K562 (cell line): ENCODE measurements around the gene CCDC27. TPM values are rescaled to one million over a fixed set of nuclear protein-coding genes. Genes with fewer than 3 reads are reported as not detected.

ENCODE experiments used
- FIP1L1 ChIP-seq: fragments of 200-400 bp; formaldehyde crosslinking; IDR thresholded peaks from 2 replicates; pipeline ENCODE4 v1.6.1; 2018; ENCODE audit warnings: mild to moderate bottlenecking, low read depth, low read length; ENCODE audit not compliant: poor library complexity, severe bottlenecking
- FOXO4 ChIP-seq: fragments of 450-650 bp; formaldehyde crosslinking; IDR thresholded peaks from 2 replicates; pipeline ENCODE4 v1.4.0; 2020; ENCODE audit warnings: mild to moderate bottlenecking, moderate library complexity
- MAFF ChIP-seq: IDR thresholded peaks from 2 replicates; pipeline ENCODE4 v1.6.1; 2012; ENCODE audit warnings: low read length, improper control_type of control experiment
- PHB ChIP-seq: fragments of 250-450 bp; sonication (Bioruptor Pico); IDR thresholded peaks from 2 replicates; pipeline ENCODE4 v1.5.0; 2021
- POLR2B ChIP-seq: fragments of 450-650 bp; IDR thresholded peaks from 2 replicates; pipeline ENCODE4 v1.6.1; 2018; ENCODE audit warnings: low read depth; ENCODE audit not compliant: partially characterized antibody
- POLR2G ChIP-seq: fragments of 200-400 bp; formaldehyde crosslinking; IDR thresholded peaks from 2 replicates; pipeline ENCODE4 v1.6.1; 2017; ENCODE audit warnings: low read depth, mild to moderate bottlenecking, antibody characterized with exemption, low read length, moderate library complexity
- RBM22 ChIP-seq: fragments of 200-400 bp; formaldehyde crosslinking; IDR thresholded peaks from 2 replicates; pipeline ENCODE4 v1.6.1; 2018; ENCODE audit warnings: low read length, low read depth; ENCODE audit not compliant: poor library complexity, severe bottlenecking
- RFX7 ChIP-seq: fragments of 250-450 bp; sonication (Bioruptor Pico); IDR thresholded peaks from 2 replicates; pipeline ENCODE4 v1.5.1; 2021; ENCODE audit warnings: mild to moderate bottlenecking
- SUPT5H ChIP-seq: fragments of 450-650 bp; IDR thresholded peaks from 2 replicates; pipeline ENCODE4 v1.6.1; 2016
- ZBTB17 ChIP-seq: fragments of 450-650 bp; formaldehyde crosslinking; IDR thresholded peaks from 2 replicates; pipeline ENCODE4 v1.4.0; 2020; ENCODE audit warnings: mild to moderate bottlenecking
- polyA plus RNA-seq, 8 experiments: library from polyadenylated mRNA; depleted of rRNA in 4 of 8; stranded (reverse) in 5 of 8; unstranded in 3 of 8; fragments of >200 nt; fragmentation: Nextera tagmentation in 2 of 8; fragmentation: Illumina TruSeq in 1 of 8; extraction: Ambion mirVana in 2 of 8; extraction: Trizol in 1 of 8; gene quantifications; 2 replicates each; pipeline versions ENCODE4 v1.2.1 to v1.2.3, GENCODE V29; 2011 to 2014; ENCODE audit warnings: inconsistent platforms in 1 of 8, missing spikeins in 1 of 8
- total RNA-seq, 7 experiments: library from RNA; depleted of rRNA in 6 of 7; stranded (reverse); fragments of >200 nt in 6 of 7; fragmentation: Illumina TruSeq in 2 of 7; extraction: Trizol in 2 of 7; gene quantifications; 2 replicates each; pipeline versions ENCODE4 v1.2.1 to v1.2.3, GENCODE V29; 2011 to 2021; ENCODE audit warnings: low replicate concordance in 1 of 7
- TF ChIP-seq, protein P1 (sequence below): fragments of 200-600 bp; sonication (generic); IDR thresholded peaks from one replicate; pipeline ENCODE4 v1.6.1; 2012; ENCODE audit warnings: mild to moderate bottlenecking, low read depth, low read length, inconsistent platforms

Gene CCDC27
- total and polyA plus RNA-seq, 9 of the 15 experiments (the other 6 are each of a cell fraction or from before 2014, with no cell fraction given), result 0.01 to 0.04 TPM; not detected in 7

DNA sequence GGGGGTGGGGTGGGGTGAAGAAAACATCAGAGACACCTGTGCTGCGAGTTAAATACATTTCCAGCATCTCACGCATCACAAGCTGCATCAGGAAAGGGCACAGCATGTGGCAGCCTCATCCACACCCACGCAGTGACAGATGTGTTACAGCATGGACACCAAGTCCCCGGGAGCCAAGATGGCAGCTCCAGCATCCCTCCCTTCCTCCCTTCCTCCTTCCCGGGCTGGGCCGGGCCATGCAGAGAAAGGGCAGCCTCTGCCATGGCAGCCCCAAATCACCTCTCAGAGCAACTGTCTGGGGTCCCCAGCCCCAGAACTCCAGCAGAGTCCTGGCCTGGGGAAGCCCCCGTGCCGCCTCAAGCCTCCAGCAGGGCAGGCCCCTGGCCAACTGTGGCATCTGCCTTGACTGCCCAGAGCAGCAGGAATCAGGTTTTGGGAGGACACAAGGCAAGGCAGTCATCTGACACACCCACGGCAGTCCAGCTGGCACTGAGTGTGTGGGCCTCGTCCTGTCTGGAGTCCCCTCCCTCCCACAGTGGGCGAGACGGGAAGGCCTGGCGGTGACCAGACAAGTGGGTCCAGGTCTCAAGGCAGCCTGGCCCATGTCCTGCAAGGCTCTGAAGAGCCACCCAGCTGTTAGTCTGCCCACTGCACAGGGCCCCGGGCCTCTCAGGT is 26.5 kb downstream of the CCDC27 start (continued):
- peak; percentile 26 for TF ChIP-seq FIP1L1
- peak; percentile 21; the same call in 1 of the 2 replicates for TF ChIP-seq FOXO4 (CRISPR knock-in tag)
- TF ChIP-seq RFX7 (CRISPR knock-in tag), result 0 out of 2 replicates have a peak, but pooled peaks have one; percentile 14
- peak; percentile 83 for TF ChIP-seq RBM22
- TF ChIP-seq, protein P1, sequence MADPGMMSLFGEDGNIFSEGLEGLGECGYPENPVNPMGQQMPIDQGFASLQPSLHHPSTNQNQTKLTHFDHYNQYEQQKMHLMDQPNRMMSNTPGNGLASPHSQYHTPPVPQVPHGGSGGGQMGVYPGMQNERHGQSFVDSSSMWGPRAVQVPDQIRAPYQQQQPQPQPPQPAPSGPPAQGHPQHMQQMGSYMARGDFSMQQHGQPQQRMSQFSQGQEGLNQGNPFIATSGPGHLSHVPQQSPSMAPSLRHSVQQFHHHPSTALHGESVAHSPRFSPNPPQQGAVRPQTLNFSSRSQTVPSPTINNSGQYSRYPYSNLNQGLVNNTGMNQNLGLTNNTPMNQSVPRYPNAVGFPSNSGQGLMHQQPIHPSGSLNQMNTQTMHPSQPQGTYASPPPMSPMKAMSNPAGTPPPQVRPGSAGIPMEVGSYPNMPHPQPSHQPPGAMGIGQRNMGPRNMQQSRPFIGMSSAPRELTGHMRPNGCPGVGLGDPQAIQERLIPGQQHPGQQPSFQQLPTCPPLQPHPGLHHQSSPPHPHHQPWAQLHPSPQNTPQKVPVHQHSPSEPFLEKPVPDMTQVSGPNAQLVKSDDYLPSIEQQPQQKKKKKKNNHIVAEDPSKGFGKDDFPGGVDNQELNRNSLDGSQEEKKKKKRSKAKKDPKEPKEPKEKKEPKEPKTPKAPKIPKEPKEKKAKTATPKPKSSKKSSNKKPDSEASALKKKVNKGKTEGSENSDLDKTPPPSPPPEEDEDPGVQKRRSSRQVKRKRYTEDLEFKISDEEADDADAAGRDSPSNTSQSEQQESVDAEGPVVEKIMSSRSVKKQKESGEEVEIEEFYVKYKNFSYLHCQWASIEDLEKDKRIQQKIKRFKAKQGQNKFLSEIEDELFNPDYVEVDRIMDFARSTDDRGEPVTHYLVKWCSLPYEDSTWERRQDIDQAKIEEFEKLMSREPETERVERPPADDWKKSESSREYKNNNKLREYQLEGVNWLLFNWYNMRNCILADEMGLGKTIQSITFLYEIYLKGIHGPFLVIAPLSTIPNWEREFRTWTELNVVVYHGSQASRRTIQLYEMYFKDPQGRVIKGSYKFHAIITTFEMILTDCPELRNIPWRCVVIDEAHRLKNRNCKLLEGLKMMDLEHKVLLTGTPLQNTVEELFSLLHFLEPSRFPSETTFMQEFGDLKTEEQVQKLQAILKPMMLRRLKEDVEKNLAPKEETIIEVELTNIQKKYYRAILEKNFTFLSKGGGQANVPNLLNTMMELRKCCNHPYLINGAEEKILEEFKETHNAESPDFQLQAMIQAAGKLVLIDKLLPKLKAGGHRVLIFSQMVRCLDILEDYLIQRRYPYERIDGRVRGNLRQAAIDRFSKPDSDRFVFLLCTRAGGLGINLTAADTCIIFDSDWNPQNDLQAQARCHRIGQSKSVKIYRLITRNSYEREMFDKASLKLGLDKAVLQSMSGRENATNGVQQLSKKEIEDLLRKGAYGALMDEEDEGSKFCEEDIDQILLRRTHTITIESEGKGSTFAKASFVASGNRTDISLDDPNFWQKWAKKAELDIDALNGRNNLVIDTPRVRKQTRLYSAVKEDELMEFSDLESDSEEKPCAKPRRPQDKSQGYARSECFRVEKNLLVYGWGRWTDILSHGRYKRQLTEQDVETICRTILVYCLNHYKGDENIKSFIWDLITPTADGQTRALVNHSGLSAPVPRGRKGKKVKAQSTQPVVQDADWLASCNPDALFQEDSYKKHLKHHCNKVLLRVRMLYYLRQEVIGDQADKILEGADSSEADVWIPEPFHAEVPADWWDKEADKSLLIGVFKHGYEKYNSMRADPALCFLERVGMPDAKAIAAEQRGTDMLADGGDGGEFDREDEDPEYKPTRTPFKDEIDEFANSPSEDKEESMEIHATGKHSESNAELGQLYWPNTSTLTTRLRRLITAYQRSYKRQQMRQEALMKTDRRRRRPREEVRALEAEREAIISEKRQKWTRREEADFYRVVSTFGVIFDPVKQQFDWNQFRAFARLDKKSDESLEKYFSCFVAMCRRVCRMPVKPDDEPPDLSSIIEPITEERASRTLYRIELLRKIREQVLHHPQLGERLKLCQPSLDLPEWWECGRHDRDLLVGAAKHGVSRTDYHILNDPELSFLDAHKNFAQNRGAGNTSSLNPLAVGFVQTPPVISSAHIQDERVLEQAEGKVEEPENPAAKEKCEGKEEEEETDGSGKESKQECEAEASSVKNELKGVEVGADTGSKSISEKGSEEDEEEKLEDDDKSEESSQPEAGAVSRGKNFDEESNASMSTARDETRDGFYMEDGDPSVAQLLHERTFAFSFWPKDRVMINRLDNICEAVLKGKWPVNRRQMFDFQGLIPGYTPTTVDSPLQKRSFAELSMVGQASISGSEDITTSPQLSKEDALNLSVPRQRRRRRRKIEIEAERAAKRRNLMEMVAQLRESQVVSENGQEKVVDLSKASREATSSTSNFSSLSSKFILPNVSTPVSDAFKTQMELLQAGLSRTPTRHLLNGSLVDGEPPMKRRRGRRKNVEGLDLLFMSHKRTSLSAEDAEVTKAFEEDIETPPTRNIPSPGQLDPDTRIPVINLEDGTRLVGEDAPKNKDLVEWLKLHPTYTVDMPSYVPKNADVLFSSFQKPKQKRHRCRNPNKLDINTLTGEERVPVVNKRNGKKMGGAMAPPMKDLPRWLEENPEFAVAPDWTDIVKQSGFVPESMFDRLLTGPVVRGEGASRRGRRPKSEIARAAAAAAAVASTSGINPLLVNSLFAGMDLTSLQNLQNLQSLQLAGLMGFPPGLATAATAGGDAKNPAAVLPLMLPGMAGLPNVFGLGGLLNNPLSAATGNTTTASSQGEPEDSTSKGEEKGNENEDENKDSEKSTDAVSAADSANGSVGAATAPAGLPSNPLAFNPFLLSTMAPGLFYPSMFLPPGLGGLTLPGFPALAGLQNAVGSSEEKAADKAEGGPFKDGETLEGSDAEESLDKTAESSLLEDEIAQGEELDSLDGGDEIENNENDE, result peak; percentile 18
- TF ChIP-seq PHB, result 0 out of 2 replicates have a peak, but pooled peaks have one; percentile 62
- TF ChIP-seq POLR2G, result peak; percentile 80
- peak; percentile 16 for TF ChIP-seq POLR2B
- TF ChIP-seq MAFF, result no peak
- 0 out of 2 replicates have a peak, but pooled peaks have one; percentile 3 for TF ChIP-seq SUPT5H
- 0 out of 2 replicates have a peak, but pooled peaks have one; percentile 28 for TF ChIP-seq ZBTB17
